Right cardiac atrium (tissue), 5 donors: Measurements from ENCODE around the gene TNPO1. TPM values are rescaled to one million over a fixed set of nuclear protein-coding genes. Genes with fewer than 3 reads are reported as not detected.
"Not testable (repeated sequence)": the region's sequence is repeated elsewhere in the genome, so short reads cannot be mapped to it uniquely, and the experiment has no call there.

Source experiments
- ATAC-seq, 2 donors: fragments of 200-7000 bp; cut with Tn5 transposase; one replicate each; pipeline versions ENCODE4 v1.8.0 to v1.9.1; 2020; ENCODE audit warnings: moderate library complexity in 2 of 2, mild to moderate bottlenecking in 1 of 2
- DNase-seq, 3 donors: peaks; one replicate each; pipeline ENCODE4 v3.0.0-alpha.2; 2020
- H3K27ac ChIP-seq: one replicate; pipeline ENCODE4 v1.5.1; 2013; ENCODE audit warnings: mild to moderate bottlenecking, low read length, control low read depth, moderate library complexity
- H3K27me3 ChIP-seq: one replicate; pipeline ENCODE4 v1.6.1; 2013; ENCODE audit not compliant: control insufficient read depth, insufficient read depth
- H3K4me1 ChIP-seq: one replicate; pipeline ENCODE4 v1.6.1; 2013; ENCODE audit warnings: low read length; ENCODE audit not compliant: control insufficient read depth, insufficient read depth
- H3K4me3 ChIP-seq: one replicate; pipeline ENCODE4 v1.5.1; 2013; ENCODE audit warnings: low read length, control low read depth
- H3K9me3 ChIP-seq: one replicate; pipeline ENCODE4 v1.6.1; 2013; ENCODE audit warnings: low read length; ENCODE audit not compliant: control insufficient read depth
- WGBS: extraction: QIAGEN DNeasy Blood & Tissue Kit; methylation state at CpG from one replicate; pipeline ENCODE4 v1.1.7; 2013; 5-methylcytosine and 5-hydroxymethylcytosine counted together
- intact Hi-C, 4 donors: fragments of 100-400 bp; cut with DNase I; formaldehyde crosslinking; loops; one replicate each; pipeline versions ENCODE4 v1.11.0 to v1.14.0; 2022 to 2023
- polyA plus RNA-seq: library from polyadenylated mRNA; stranded (reverse); fragments of 200-250 nt; gene quantifications from one replicate; pipeline ENCODE4 v1.2.3, GENCODE V29; 2013
- total RNA-seq, 4 donors: library from RNA; stranded (reverse); fragmentation: NEBNext Ultra II Directional; extraction: Animal tissue kit (Norgen Biotek cat#: 25700); gene quantifications; one replicate each; pipeline ENCODE4 v1.2.1, GENCODE V29; 2021
- donor health status: healthy with polysubstance abuse.
- donor health status: DM: no; HTN: yes; CAD: no.
- donor health status: DM: no; HTN: no; CAD: no.
- donor health status: DM: no; HTN: yes; CAD: no; lungs with severe emphysema.
- donor health status: DM: yes; HTN: yes; CAD: no.

TNPO1 gene
- total and polyA plus RNA-seq, 5 donors, result 11.3 to 73.8 (median 70.0) TPM

- H3K9me3 ChIP-seq, H3K27ac ChIP-seq, DNase-seq, H3K4me1 ChIP-seq, H3K4me3 ChIP-seq, intact Hi-C loops, ATAC-seq, H3K27me3 ChIP-seq: not testable (repeated sequence)
- WGBS, result 86% methylated on average over 2 of the region's 2 CpGs
Observed at GRCh38 chr5:72932686-72933085, 116.2 kb downstream of the TNPO1 start.

GRCh38 chr5:72934953-72935725 lies 118.7 kb downstream of the TNPO1 start:
- H3K9me3 ChIP-seq, H3K4me1 ChIP-seq, intact Hi-C loops, H3K27me3 ChIP-seq, H3K4me3 ChIP-seq, H3K27ac ChIP-seq, DNase-seq: not testable (repeated sequence)
- ATAC-seq, result peak in 1 of 2 donors; percentile 33
- WGBS, result 98% methylated on average over 32 of the region's 32 CpGs

DNA sequence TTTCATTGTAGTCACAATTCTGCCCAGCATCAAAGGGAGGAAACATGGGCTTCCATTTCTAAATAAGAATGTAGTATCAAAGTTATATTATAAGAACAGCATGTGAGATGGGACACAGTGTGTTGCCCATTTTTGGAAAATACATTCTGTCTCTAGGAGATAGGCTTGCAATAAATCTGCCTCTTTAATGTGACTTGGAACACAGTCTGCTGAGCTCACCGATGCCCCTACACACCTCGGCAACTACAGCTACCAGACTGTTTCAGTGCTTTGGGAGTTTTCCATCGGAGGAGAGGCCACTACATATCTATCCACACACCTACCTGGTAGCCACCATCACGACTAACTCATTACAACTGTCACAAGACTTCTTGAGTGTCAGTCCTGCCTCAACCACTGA lies 120.4 kb downstream of the TNPO1 start:
- no peak overlapping the region for H3K27ac ChIP-seq
- intact Hi-C loops, result no loop called here
- WGBS, result 89% methylated on average over 4 of the region's 4 CpGs
- ATAC-seq (no peak), DNase-seq (no peak)
- no peaks in the 10 kb centered on the region for H3K27me3 ChIP-seq
- no peaks in the 10 kb centered on the region for H3K4me1 ChIP-seq
- H3K9me3 ChIP-seq, result no peaks in the 10 kb centered on the region
- no peak overlapping the region for H3K4me3 ChIP-seq

DNA sequence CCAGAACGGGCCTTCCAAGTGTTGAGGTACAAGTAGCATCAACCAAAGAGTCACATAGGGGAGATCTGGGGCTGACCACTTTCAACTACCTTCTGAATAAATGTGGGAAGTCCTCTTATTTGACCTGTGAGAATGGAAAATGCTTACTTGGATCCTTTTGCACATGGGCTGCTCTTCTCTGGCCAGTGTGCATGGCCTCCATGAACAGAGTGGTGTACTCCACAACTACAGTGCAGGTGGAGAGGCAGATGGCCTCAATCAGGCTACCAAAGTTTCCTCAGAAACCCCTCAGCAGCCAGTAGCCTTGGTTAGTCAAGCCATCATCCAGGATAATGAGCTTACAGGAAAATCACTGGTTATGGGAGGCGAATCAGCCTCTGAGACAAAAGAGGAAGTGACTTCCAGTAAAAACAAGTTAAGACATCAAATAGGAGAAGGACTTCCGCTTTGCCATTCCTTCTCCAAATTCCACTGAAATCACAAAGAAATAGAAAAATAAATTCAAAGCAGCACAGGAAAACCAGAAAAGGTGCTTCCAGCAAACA lies 121.1 kb downstream of the TNPO1 start:
- peak; percentile 36 to 74 for ATAC-seq
- intact Hi-C loops, result no loop called here
- WGBS, result 76% methylated on average over 3 of the region's 3 CpGs

GRCh38 chr5:72938206-72938605 lies 121.7 kb downstream of the TNPO1 start:
- DNase-seq, result no peak
- peak; percentile 72 to 90 for ATAC-seq
- H3K27me3 ChIP-seq, result no peaks in the 10 kb centered on the region
- H3K4me3 ChIP-seq, result no peak overlapping the region
- H3K4me1 ChIP-seq, result no peaks in the 10 kb centered on the region
- 23% methylated on average over 1 of the region's 1 CpG for WGBS
- peak overlapping the region; percentile 72 for H3K27ac ChIP-seq
- H3K9me3 ChIP-seq, result no peaks in the 10 kb centered on the region
- intact Hi-C loops, result no loop called here

More for the DNA sequence above, 121.1 kb downstream of the TNPO1 start:
- Histone ChIP-seq H3K9me3 (no peaks in the 10 kb centered on the region), H3K27ac (peak overlapping the region; percentile 64), H3K27me3 (no peaks in the 10 kb centered on the region), H3K4me3 (no peak overlapping the region), H3K4me1 (no peaks in the 10 kb centered on the region)
- DNase-seq, result no peak

- H3K27ac ChIP-seq, result no peak overlapping the region
- DNase-seq (no peak), ATAC-seq (peak; percentile 31 to 53)
- WGBS, result 40% methylated on average over 4 of the region's 4 CpGs
- no peaks in the 10 kb centered on the region for H3K9me3 ChIP-seq
- intact Hi-C loops, result no loop called here
- H3K4me3 ChIP-seq, result no peak overlapping the region
- H3K4me1 ChIP-seq, result no peaks in the 10 kb centered on the region
- no peaks in the 10 kb centered on the region for H3K27me3 ChIP-seq
Observed at GRCh38 chr5:72940082-72940481, 123.6 kb downstream of the TNPO1 start.

GRCh38 chr5:72943307-72943706 lies 126.8 kb downstream of the TNPO1 start:
- DNase-seq (no peak), ATAC-seq (no peak)
- Histone ChIP-seq H3K27me3 (no peaks in the 10 kb centered on the region), H3K4me3 (no peak overlapping the region), H3K27ac (no peak overlapping the region), H3K4me1 (no peaks in the 10 kb centered on the region), H3K9me3 (no peaks in the 10 kb centered on the region)
- intact Hi-C loops, result no loop called here

GRCh38 chr5:72947498-72947897 lies 131.0 kb downstream of the TNPO1 start:
- no peak overlapping the region for H3K4me3 ChIP-seq
- H3K27ac ChIP-seq, result no peak overlapping the region
- no peaks in the 10 kb centered on the region for H3K9me3 ChIP-seq
- H3K27me3 ChIP-seq, result no peaks in the 10 kb centered on the region
- intact Hi-C loops, result no loop called here
- no peak for ATAC-seq
- DNase-seq, result no peak
- no peaks in the 10 kb centered on the region for H3K4me1 ChIP-seq

- ATAC-seq (peak in 1 of 2 donors; percentile 40), DNase-seq (no peak)
- Histone ChIP-seq H3K9me3 (no peaks in the 10 kb centered on the region), H3K4me3 (no peak overlapping the region), H3K4me1 (no peaks in the 10 kb centered on the region), H3K27ac (no peak overlapping the region), H3K27me3 (no peaks in the 10 kb centered on the region)
- intact Hi-C loops, result no loop called here
Observed at GRCh38 chr5:72949481-72949880, 133.0 kb downstream of the TNPO1 start.

DNA sequence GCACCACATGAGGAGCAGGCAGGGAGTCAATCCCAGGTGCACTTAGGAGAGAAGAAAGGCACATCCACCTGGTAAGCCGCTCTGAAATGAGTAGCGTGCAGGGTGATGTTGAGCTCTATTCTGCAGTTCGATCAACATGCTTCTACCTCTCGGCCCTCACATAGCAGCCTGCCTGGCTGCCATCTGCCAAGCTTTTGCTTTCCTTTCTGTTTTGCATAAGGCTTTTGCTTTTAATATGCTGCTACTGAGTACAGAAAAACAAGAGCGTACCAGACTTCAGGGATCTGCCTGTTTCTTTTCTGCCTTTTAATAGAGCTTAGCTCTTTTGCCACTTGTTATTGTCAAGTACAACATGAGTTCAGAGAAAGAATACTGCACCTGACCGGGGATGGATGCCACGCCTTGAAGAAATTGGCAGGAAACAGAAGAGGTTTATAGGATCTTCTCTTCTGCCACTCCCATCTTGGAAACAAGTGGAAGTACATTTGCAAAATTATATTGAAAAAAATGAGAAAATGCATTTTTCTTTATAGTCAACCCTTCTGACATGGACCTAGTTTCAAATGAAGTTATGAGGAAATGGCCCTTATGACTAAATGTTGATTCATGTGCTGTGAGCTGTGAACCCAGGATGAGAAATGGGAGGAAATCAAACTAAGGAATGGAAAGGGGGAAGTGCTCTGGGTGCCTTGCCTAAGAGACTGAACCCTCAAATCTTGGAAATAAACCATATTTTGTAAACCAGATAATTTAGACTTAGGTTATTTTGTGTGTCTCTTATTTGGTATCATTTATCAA lies 135.4 kb downstream of the TNPO1 start:
- no peak overlapping the region for H3K4me3 ChIP-seq
- no peak for ATAC-seq
- no peaks in the 10 kb centered on the region for H3K27me3 ChIP-seq
- no peaks in the 10 kb centered on the region for H3K4me1 ChIP-seq
- H3K9me3 ChIP-seq, result no peaks in the 10 kb centered on the region
- no peak overlapping the region for H3K27ac ChIP-seq
- 95% methylated on average over 7 of the region's 7 CpGs for WGBS
- DNase-seq, result no peak
- intact Hi-C loops, result no loop called here

- ATAC-seq, result no peak
- H3K27ac ChIP-seq, result no peak overlapping the region
- H3K4me1 ChIP-seq, result no peaks in the 10 kb centered on the region
- H3K4me3 ChIP-seq, result no peak overlapping the region
- no peak for DNase-seq
- WGBS, result 80% methylated on average over 7 of the region's 7 CpGs
- H3K27me3 ChIP-seq, result no peaks in the 10 kb centered on the region
- intact Hi-C loops, result no loop called here
- no peaks in the 10 kb centered on the region for H3K9me3 ChIP-seq
Observed at GRCh38 chr5:72954389-72954788, 137.9 kb downstream of the TNPO1 start.
